GM15510 (cell line): ENCODE measurements around the gene ACOX3.

Experiments
- POLR2A ChIP-seq: IDR thresholded peaks from 3 replicates; pipeline ENCODE4 v1.6.1; 2011; ENCODE audit warnings: borderline replicate concordance; ENCODE audit not compliant: insufficient read length; ENCODE audit errors: extremely low read depth

ACOX3 gene

DNA sequence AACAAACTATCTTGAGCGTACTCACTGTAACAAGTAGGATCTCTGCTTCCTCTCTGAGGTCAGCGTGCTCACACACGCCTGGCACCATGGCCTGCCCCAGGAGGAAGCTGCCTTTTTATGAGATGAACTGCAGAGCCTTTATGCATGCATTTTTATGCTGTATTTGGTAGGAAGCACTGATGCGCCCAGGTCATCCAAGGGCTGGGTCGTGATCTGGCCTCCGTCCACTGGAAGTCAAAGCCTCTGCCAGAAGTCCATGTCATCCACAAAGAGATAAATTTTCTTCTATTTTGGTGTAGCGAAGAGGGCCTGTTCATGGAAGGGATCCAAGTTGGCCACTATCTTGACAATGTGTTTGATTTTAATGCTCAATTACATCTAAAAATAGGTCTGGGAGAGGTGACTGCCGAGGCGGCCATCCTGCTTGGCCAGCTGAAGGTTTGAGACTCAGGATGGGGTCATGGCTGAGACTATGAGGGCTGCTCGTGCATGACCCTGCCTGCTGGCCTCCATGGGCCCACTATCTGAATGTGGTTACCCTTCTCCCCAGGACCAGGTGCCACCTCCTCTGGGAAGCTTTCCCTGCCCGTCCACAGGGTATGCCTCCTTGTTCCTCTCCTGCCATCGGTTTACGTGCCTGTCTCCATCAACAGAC, 120.7 kb downstream of the ACOX3 start:
- TF ChIP-seq POLR2A: no peak

DNA sequence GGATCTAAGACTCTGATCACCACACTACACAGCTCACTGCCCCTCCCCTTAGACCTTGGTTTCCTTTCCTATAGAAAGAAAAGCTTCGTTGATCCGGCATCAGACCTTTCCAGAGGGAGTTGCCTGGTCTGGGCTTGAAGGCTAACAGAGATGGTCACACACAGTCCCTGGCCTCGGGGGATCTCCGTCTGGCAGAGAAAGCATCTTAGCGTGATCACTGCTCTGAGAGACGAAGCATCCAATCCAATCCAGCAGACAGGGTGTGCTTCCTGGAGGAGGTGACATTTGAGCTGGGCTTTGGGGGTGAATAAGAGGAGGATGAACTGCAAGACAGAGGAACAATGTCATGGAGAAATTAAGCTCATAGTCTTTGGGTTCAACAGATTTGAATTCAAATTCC, 121.5 kb downstream of the ACOX3 start:
- no peak for TF ChIP-seq POLR2A

DNA sequence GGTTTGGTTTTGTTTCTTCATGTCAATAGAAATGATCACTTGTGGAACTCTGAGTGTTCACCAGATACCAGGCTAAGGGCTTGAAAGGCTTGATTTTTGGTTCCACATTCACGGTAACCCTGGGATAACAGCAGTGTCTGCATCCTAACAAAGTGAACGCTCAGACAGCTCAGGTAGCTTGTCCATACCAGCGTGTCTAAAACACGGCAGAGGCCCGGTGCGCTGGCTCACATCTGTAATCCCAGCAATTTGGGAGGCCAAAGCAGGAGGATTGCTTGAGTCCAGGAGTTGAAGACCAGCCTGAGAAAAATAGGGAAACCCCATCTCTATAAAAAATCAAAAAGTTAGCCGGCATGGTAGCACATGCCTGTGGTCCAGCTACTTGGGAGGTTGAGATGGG, 122.0 kb downstream of the ACOX3 start:
- no peak for TF ChIP-seq POLR2A

DNA sequence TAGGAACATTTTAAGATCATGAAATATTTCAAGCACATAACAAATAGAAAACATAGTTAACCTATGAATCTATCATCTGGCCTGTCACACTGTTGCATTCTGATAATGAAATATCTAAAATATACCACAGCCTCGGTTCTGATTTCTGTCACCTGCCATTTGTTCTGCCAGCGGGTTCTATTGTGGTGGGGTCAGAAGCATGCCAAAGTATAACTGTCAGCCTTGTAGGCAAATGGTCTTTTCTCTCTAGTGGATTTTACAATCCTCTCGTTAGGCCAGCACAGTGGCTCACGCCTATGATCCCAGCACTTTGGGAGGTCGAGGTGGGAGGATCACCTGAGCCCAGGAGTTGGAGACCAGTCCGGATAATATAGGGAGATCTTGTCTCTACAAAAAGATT, 123.0 kb downstream of the ACOX3 start:
- TF ChIP-seq POLR2A: no peak

DNA sequence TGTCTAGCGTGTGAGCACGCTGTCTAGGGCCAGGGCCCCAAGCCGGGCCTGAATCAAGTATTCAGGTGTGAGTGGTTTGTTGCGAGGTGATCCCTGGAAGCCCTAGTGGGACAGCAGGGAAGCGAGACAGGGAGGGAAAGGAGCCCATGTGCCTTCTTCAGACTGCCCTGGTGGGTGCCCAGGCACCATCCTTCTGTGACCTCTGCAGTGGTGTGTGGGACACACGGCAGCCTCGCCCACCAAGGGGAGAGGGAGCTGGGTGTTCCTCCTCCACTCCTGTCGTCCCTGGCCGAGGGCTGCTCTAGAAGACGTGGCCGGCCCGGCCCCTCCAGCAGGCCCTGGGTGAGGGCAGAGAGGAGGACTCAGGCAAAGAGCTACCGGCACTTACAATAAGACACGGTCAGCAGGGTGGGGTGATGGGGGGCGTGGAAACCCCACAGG, 123.6 kb downstream of the ACOX3 start:
- TF ChIP-seq POLR2A: no peak
